ENCODE measurements around the gene RASSF4.

Gene RASSF4

DNA sequence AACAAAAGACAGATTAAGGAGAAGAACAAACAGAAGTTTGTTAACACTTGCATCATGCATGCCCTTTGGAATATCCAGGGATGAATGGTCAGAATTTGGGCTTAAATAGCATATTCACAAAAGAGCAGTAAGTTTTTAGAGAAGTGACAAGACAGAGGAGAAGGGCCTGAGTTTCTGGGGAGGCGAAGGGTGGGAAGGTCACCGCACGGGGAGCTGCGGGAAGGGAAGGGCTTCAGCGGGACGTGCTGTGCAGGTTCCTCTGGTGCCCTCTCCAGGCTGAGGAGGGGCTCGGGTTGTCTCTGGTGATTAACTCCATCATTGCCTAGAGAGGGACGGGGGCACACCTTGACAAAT lies 30.7 kb downstream of the RASSF4 start:
- DNase-seq (ENCODE audit: low spot score) = no peak

DNA sequence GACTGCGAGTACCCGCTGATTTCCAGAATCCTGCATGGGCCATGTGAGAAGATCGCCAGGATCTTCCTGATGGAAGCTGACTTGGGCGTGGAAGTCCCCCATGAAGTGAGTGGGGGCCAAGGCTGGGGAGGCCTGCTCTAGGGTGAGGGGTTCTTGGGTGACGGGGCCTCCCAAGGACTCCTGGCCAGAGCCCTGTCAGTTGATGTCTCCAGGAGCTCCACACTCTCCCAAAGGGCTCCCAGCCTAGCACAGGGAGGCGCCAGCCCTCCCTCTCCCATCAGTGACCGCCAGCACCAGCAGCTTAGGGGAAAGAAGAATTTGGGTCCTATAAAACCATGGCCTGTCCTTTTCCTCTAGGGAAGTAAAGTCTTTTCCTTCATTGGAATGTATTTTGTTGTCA lies 31.4 kb downstream of the RASSF4 start:
- no peak for DNase-seq (ENCODE audit: low spot score)

DNA sequence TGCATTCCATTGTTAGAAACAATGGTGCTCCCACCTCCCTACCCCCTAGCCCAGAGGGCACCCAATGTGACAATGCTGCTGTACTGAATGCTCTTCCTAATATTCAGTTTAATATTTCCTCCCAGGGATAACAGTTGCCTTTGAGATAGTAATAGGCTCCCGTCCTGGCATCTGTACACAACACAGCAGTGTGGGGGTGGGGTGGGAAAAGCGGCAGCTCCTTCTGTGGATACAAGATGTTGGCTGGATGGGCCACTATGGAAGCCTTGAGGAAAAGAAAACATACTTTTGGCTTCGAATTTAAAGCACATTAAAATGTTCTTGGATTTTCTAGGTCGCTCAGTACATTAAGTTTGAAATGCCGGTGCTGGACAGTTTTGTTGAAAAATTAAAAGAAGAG lies 32.0 kb downstream of the RASSF4 start:
- DNase-seq (ENCODE audit: low spot score) = no peak

DNA sequence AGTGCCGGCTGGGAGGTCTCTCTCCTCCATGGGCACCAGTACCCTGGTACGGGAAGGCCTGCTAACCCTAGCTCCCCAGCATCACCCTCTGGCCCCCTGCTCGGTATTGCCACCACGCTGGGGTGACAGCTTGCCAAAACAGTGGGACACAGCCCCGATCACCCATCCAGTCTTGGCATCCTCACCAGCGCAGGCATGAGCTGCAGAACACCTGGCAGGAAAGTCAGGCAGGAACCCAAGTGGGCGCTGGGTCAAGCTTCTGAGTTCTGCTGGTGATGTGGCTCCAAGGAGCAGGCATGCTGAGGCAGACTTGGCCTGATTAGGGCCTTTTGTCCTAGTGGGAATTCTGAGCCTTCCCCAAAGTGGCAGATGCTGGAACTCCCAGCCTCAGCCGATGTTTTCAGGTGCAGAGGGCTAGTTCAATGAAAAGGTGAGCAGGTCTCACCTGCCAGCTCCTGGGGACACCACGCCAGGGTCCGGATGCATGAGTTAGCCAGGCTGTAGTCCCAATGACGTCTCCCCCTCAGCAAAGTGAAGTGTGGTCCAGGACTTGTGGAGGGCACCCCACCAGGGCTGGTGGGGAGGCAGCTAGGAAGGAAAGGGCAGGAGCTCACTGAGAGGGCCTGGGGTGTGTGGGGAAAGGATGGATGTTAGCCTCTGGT lies 32.6 kb downstream of the RASSF4 start:
- no peak for DNase-seq (ENCODE audit: low spot score)

DNA sequence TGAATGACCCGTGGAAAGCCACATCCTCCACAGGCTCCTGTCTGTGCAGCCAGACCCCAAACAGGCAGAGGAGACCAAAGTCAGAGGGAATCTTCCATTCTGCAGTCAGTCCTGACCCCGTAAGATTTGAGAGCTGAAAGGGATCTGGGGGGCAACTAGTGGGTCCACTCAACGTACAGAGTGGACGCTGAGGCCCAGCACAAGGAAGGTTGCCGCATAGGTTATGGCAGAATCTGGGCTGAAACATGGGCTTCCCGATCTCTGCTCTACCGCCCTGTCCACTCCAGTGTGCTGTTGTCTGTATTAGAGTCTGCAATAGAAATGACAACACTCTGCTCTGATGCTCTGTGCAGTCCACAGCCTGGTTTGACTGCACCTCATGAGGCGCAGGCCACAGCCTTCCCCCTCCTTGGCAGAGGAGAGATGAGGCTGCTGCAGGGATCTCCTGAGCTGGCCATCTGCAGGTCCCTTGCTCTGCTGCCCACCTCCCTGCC lies 33.2 kb downstream of the RASSF4 start:
- DNase-seq (ENCODE audit: low spot score) = no peak

DNA sequence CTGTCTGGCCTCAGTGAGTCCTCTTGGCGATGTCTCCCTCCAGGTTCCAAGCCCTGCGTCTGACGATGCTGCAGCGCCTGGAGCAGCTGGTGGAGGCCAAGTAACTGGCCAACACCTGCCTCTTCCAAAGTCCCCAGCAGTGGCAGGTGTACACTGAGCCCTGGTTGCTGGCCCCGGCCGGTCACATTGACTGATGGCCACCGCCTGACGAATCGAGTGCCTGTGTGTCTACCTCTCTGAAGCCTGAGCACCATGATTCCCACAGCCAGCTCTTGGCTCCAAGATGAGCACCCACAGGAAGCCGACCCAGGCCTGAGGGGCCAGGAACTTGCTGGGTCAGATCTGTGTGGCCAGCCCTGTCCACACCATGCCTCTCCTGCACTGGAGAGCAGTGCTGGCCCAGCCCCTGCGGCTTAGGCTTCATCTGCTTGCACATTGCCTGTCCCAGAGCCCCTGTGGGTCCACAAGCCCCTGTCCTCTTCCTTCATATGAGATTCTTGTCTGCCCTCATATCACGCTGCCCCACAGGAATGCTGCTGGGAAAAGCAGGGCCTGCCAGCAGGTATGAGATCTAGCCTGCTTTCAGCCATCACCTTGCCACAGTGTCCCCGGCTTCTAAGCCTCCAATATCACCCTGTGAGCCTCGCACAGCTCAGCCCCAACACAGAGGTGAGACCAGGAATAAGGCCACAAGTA lies 33.8 kb downstream of the RASSF4 start:
- no peak for DNase-seq (ENCODE audit: low spot score)

DNA sequence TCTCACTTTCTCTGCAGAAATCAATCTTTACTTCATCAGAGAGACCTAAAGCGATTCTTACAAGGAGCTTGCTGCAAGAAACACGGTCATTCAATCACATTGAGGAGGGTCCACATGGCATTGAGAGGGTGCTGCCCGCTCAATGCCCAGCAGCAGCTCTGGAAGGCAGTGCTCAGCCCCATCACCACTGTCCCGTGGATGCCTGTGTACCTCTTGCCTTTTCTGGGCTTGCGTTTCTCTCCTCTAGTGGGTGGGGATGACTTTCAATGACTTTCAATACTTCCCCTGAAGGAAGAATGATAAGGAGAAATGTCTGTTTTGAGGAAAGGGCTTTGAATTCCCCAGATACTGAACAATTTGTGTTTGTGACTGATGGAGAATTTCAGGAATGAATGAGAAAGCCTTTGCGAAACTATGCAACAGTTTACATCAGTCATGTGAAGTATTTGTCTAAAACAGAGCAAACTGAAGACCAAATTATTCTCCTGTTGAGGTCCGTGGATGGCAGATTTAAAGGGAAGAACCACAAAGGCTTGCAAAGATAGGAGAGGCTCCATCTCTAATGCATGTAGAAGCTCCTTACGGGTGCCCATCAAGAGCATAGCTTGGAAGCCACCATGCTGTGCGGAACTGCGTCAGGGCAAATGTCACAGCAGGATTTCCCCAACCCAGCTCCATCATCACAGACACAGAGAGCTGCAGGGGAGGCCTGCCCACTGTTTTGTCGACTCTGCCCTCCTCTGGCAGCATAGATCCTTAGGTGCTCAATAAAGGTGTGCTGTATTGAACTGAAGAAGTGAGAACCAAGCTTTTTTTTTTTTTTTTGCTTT lies 34.5 kb downstream of the RASSF4 start:
- DNase-seq (ENCODE audit: low spot score) = no peak

DNA sequence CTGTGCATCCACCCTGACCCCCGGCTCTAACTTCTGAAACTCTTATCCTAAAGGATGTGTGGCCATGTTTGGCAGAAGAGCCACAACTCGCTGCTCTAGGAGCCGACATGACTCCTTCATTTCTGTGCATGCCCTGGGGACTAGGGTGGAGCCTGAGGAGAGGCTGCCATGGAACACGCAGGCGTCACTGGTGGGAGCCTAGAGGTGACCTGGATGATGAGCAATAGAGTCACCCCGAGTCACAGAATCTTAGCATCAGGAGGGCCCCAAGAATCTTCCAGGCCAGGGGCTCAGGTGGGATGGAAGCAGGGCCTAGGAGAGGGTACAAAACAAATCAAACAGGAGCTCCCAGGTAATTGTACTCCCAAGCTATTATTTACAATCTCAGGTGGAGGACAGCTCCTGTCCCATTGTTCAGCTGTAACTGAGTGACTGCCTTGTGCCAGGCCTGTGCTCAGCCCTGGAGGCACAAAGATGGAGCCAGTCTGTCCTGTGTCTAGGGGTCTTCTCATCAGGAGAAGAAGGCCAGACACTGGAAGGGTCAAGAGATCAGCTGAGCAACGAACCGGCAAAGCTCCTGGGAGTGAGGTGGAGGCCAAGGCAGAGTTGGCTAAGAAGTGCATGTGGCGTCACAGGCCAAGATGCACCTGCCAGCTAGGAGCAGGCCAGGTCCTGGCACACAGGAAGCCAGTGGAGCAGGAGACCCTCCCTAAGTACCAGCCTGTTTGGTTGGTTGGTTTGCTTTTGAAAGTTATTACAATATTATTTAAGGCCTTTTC lies 35.3 kb downstream of the RASSF4 start:
- DNase-seq (ENCODE audit: low spot score) = no peak

DNA sequence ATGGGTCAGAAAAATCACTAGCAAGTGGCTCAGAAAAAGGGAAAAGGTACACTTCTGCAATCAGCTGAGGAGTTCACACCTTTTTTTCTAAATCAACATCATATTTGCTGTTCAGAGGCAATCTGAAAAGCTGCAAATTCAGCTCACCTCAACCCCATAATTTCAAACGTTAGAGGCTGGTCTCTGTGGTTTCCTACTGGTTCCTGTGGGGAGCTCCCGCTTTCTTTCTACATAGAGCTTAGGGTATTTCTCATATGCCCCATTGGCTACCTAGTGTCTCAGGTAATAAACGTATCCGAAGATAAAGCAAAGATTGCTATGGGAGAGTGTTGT lies 35.9 kb downstream of the RASSF4 start:
- no peak for DNase-seq (ENCODE audit: low spot score)

DNA sequence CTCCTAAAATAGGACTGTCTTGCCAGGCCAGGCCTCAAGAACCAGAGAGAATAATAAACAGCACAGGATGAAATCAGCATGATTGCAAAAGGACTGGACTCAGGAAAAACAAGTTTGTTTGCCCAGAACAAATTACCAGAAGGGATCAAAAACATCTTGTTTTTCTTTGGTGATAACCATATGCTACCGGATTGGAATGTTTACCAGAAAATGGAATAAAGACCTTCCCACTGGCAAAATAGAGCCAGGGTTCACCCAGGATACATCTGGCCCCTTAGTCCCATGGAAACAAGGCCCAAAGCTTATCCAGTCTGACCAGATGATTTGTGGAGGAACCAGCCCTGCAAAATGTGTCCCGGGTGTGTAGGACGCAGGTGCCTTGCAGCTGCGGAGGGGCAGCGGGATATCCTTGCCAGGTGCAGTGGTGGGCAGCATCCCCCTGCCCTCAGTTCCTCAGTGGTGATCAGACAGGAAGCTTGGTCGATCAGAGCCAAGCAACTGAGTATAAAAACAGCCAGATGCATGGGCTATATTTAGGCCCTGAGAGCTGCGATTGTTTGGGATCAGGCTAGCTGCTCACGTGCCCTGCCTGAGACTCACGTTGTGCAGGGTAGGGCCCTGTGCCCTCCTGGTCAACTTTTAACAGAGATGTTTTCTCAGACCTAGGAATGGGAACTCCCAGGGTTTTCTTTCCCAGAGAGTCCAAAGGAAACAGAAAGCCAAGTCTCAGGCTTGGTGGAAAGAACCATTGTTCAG lies 36.5 kb downstream of the RASSF4 start:
- no peak for DNase-seq (ENCODE audit: low spot score)

DNA sequence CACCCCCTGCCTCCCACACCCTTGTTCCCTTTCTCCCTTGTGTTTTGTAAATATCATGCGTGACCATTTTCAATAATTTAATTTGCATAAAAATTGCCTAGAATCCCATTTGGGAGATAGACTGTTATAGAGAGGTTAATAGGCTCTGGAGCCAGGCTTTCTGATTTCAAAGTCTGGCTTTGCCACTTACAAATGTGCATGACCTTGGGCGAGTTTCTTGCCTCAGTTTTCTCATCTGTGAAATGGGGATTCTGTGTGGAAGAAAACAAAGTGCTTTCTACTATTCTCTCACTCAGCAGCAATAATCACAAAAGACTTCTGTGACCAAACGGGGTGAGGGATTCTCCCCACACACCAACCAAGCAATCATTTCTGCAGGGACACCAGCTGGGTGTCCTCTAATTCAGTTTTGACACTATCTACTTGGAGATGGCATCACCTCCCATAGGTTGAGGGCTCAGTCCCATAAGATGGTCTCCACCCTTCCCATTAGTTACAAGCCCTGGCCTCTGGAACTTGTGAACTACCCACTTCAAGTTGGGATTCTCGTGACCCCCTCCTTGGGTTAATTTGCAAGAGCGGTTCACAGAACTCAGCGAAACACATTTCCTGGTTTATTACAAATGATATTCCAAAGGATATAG lies 37.6 kb downstream of the RASSF4 start:
- DNase-seq (ENCODE audit: low spot score) = no peak

DNA sequence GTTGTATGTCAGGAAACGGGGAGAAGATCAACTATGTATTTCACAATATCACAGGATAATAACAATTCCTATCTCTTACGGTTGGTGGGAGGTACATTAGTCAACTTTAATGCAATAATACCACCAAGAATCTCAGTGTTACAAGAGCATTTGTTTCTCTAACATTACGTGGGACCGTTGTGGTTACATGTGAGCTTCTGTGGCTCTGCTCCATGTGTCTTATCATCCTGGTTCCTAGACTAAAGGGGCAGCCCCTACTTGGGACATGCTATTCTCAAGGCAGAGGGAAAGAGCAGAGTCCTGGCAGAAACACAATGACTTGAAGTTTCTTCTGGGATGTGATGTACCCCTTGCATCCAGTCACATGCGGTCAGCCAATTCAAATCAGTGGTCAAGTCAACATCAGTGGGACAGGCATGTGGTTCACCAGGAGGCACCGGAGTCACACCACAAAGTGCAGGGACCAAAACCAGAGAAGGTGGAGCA lies 38.6 kb downstream of the RASSF4 start:
- DNase-seq (ENCODE audit: low spot score) = peak; percentile 61

DNA sequence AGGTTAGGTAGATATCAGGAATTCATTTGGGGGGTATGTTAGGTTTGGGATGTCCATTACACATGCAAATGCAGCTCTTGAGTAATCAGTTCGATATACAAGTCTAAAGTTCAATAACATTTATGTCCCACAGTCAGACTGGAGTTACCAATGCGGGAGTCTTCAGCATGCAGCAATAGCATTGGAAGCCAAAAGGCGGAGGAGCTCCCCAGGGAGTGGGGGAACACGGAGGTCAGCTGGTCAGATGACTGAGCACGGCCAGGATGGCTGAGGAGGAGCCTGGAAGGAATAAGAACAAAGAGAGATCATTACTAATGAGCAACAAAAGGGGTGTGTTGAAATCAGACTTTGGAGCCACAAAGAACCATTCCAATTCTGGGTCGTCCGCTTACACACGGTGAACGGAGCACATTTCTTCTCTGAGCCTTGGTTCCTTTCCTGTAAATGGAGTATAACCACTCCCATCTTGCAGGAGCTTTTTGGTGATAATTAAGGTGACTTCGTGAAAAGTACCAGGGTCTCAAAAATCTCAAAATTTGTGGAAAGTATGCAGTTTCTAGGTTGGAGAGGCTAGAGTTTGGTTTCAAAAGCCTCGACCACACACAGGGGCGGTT lies 40.6 kb downstream of the RASSF4 start:
- DNase-seq (ENCODE audit: low spot score) = peak; percentile 46

DNA sequence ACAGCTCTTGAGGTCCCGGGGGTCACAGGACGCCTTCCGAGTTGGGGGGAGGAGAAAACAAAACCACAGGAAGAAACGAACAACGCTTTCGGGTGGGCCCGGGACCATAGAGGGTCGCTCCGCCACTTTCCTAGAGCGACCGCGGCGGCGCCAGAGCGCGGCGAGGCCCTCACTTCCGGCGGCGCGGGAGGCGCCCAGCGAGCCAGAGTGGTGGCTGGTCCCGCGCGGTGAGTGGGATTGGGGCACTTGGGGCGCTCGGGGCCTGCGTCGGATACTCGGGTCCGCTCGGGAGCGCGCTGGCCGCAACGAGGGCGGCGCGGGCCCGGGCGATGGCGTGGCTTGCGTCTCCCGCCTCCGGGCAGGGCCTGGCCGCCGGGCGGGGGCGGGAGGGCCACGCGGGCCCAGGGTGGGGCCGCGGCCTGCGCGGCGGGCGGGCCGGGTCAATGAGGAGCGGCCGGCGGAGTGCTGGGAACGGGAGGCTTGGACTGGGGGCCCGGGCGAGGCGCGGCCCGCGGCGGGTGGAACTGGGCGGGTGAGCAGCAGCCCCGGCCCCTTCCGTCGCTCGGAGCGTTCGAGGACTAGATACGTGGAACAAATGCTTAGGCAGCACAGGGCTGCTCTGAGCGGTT lies 41.3 kb downstream of the RASSF4 start, which contains the start of gene ZNF22:
Gene ZNF22, plus strand, starts transcription at position 172 of the 629 bp plus-strand sequence. CDS start 2,446 bp downstream, outside the sequence.
- peak; percentile 60 for DNase-seq (ENCODE audit: low spot score)

DNA sequence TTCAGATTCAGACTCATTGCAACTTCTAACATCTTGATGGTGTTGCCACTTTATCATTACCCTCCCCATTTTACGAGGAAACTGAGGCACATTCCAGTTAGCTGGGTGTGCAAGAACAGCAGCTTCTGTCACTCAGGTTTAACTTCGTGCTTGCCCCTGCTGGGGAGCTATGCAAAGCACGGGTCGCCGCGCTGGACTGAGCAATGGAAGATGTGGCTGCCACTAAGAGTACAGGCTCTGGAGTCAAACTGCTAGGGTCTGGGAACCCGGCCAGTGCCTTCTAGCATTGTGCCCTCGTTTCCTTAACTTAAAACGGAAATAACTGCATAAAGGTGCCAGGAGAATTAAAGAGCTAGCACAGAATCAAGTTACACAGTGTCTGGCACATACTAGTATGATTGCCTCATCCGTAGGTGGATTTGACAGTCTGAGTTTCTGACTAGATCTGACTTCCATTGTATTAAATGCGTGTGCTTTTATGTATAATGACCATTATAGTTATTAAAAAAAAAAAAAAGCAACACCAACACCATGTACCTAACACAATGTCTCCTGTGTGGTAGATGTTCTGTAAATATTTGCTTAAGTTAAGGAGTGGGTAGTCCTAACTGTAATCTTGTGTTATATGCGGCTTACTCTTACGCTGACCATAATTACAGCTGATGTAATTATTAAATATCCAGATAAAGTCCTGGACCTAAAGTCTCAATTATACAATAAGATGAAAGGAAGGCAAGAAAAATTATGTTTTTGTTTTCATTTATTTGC lies 42.0 kb downstream of the RASSF4 start:
- DNase-seq (ENCODE audit: low spot score) = peak; percentile 83

DNA sequence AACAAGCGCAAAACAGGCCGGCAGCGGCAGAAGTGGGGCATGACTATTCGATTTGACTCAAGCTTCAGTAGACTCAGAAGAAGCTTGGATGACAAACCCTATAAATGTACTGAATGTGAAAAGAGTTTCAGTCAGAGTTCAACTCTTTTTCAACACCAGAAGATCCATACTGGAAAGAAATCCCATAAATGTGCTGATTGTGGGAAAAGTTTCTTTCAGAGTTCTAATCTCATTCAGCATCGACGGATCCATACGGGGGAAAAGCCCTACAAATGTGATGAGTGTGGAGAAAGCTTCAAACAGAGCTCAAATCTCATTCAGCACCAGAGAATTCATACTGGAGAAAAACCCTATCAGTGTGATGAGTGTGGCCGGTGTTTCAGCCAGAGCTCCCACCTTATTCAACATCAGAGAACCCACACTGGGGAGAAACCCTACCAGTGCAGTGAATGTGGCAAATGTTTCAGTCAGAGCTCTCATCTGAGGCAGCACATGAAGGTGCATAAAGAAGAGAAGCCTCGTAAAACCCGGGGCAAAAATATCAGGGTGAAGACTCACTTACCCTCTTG lies 43.9 kb downstream of the RASSF4 start:
- DNase-seq (ENCODE audit: low spot score) = no peak

DNA sequence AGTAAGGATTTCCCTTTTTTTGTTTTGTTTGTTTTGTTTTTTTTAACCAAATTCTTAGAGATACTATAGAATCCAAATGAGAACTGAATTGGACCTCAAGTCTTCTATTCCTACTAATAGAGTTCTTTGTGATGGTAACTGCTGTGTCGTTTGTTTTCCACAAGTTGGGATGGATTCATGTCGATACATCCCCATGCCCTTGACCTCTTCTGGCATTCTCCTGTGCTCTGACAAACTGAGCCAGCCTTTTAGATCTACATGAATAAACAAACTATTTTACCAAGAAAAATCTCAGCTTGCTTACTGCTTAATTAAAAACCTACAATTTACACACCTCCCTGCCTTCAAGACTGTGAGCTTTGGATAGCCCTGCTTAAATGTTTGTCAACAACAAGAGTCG lies 45.1 kb downstream of the RASSF4 start:
- no peak for DNase-seq (ENCODE audit: low spot score)

DNA sequence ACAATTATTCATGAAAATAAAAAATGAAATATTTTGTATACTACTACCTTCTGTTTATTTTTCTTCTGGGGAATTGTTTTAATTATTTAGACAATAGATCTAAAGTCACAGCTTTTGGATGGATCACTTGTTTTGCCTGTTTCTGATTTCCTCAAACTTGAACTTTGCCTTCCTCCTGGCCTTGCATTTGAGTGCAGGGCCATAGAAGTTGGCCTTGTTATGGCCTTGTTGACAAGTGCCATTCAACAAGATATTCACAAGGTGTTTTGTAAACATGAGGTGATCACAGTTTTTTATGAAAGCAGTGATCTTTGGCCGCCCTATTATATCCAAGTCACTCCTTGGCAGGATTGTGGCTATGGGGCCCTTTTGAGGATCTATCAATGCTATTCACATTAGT lies 45.7 kb downstream of the RASSF4 start:
- DNase-seq (ENCODE audit: low spot score) = no peak
